Measurements from ENCODE around the gene FSTL4. TPM values are rescaled to one million over a fixed set of nuclear protein-coding genes. Genes with fewer than 3 reads are reported as not detected.

FSTL4 gene
- total and polyA plus RNA-seq, 12 donors = 0.01 to 0.42 (median 0.38) TPM; not detected in 6

DNA sequence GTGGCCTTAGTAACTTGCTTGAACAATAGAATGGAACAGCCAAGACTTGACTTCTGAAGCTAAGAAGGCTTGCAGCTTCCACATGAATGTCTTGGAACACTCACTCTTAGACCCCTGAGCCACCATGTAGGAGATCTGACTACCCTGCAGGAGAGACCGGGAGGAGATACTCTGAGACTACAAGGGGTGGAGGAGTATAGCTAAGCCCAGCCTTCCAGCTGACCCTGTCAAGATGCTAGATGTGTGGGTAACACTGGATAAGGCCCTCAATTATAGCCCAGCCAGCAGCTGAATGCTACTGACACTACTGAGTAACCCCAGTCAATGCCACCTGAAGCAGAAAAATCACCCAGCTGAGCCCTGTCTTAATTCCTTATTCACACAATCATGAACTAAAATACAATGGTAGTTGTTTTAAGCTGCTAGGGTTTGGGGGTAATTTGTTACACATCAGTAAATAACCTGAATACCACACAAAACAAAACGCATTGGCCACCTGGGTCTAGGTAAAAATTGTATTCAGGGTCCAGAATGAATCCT is 180.9 kb downstream of the FSTL4 start:
- TF ChIP-seq, protein P1, sequence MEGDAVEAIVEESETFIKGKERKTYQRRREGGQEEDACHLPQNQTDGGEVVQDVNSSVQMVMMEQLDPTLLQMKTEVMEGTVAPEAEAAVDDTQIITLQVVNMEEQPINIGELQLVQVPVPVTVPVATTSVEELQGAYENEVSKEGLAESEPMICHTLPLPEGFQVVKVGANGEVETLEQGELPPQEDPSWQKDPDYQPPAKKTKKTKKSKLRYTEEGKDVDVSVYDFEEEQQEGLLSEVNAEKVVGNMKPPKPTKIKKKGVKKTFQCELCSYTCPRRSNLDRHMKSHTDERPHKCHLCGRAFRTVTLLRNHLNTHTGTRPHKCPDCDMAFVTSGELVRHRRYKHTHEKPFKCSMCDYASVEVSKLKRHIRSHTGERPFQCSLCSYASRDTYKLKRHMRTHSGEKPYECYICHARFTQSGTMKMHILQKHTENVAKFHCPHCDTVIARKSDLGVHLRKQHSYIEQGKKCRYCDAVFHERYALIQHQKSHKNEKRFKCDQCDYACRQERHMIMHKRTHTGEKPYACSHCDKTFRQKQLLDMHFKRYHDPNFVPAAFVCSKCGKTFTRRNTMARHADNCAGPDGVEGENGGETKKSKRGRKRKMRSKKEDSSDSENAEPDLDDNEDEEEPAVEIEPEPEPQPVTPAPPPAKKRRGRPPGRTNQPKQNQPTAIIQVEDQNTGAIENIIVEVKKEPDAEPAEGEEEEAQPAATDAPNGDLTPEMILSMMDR (IDR thresholded peaks at IDR 0.05) = no peak

DNA sequence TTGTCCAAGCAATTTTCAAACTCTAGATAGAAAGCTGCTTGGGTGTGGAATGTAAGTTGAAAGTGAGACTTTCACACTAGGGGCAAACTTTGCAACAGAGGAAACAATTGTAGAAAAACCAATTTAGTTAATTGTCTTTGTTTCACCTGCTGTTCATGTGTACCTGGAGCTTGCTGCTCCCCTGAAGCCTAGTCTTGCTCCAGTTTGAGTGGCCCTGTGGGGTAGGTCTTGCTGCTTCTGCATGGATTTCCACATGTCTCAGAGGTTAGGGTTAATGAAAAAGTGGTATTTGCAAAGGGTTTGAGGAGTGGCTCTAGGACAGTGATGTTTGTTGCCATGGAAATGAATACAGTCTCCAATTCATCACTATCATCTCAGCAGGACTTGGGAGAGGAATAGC is 182.2 kb downstream of the FSTL4 start:
- no peaks in the 10 kb centered on the region for H3K4me1 ChIP-seq
- DNase-seq (no peak), ATAC-seq (no peak)
- TF ChIP-seq, protein P1 (IDR thresholded peaks at IDR 0.05) = no peak
- H3K4me3 ChIP-seq = no peak overlapping the region
- no peaks in the 10 kb centered on the region for H3K36me3 ChIP-seq
- H3K27me3 ChIP-seq = peaks cover 0 to 35% (median 7%) of the 10 kb centered on the region in 7 donors
- H3K27ac ChIP-seq = no peak overlapping the region
- H3K9me3 ChIP-seq = no peaks in the 10 kb centered on the region
- intact Hi-C loops (cut with DNase I) = no loop called here

More for the DNA sequence above, 180.9 kb downstream of the FSTL4 start:
- WGBS, 2 donors = 81 to 92% methylated on average over 2 of the region's 2 CpGs
- Histone ChIP-seq H3K4me1 (no peaks in the 10 kb centered on the region), H3K27ac (no peak overlapping the region), H3K9me3 (no peaks in the 10 kb centered on the region), H3K4me3 (no peak overlapping the region), H3K36me3 (no peaks in the 10 kb centered on the region), H3K27me3 (peaks cover 0 to 35% (median 7%) of the 10 kb centered on the region in 7 donors)
- ATAC-seq (no peak), DNase-seq (no peak)
- intact Hi-C loops (cut with DNase I) = no loop called here

DNA sequence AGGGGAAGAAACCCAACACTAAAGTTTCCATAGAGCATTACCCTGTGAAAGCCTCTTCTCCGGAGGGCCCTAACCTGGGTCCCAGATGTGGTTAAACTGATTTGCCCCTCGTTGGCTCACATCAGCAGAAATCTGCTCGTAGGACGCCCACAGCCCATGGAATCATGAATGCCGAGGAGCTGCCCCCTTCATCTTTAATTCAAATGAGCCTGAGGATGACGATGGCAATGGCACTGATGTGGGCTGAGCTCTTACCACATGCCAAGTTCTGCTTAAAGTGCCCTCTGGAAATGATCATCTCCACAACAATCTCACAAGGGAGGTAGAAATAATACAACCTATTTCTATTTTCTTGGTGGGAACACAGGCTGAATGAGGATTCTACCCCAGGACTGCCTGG is 183.3 kb downstream of the FSTL4 start:
- H3K27ac ChIP-seq = no peak overlapping the region
- DNase-seq (no peak), ATAC-seq (no peak)
- peaks cover 0 to under 1% (median 0%) of the 10 kb centered on the region in 9 donors for H3K4me1 ChIP-seq
- TF ChIP-seq, protein P1 (IDR thresholded peaks at IDR 0.05) = no peak
- intact Hi-C loops (cut with DNase I) = loop anchor here in 7 of 10 donors (5.0 to 10.0 kb wide), 5 partner anchors 176 to 516 kb away; partner anchors contain the start of gene FSTL4 (in 3 of the 7)
- no peaks in the 10 kb centered on the region for H3K36me3 ChIP-seq
- 85 to 88% methylated on average over 6 of the region's 6 CpGs for WGBS, 2 donors
- H3K4me3 ChIP-seq = no peak overlapping the region
- no peaks in the 10 kb centered on the region for H3K9me3 ChIP-seq
- peaks cover 0 to 35% (median 7%) of the 10 kb centered on the region in 7 donors for H3K27me3 ChIP-seq

DNA sequence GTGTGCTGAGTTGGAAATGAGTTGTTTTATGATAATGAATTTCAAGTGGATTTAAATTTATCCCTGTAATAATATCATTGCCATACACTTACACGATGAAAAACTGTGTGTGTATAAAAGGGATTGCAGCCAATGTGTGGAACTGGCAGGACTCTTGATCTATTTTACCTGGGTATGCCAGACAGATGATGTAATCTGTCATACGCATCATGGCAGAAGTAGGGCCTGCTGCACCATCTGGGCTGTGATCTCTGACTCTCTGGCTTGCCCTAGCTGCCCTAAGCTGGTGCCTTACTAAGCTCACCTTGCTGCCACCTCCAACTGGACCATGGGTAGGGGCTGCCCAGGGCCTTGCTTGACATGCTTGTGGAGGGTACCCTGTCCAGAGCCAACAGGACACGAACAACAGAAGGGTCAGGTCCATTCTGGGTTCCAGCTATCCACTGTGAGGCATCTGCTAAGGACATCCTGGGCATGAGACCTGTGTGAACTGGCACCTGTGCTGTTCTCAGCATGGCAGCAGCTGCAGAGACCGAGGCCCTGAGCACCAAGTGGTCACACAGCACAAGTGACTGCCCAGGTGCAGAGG is 184.2 kb downstream of the FSTL4 start:
- H3K9me3 ChIP-seq = no peaks in the 10 kb centered on the region
- H3K27ac ChIP-seq = no peak overlapping the region
- no peak overlapping the region for H3K4me3 ChIP-seq
- H3K4me1 ChIP-seq = peaks cover 0 to 7% (median 0%) of the 10 kb centered on the region in 9 donors
- 82 to 84% methylated on average over 4 of the region's 4 CpGs for WGBS, 2 donors
- H3K27me3 ChIP-seq = peaks cover 0 to 35% (median 4%) of the 10 kb centered on the region in 7 donors
- TF ChIP-seq, protein P1 (IDR thresholded peaks at IDR 0.05) = no peak
- no peak for DNase-seq
- intact Hi-C loops (cut with DNase I) = loop anchor here in 7 of 10 donors (5.0 to 10.0 kb wide), 5 partner anchors 177 to 517 kb away; partner anchors contain the start of gene FSTL4 (in 3 of the 7)
- H3K36me3 ChIP-seq = no peaks in the 10 kb centered on the region
- no peak for ATAC-seq

Data from heart right ventricle (tissue), 16 donors.